Chondrocyte (in vitro differentiated cells): Measurements from ENCODE around the gene CASTOR1. TPM values are rescaled to one million over a fixed set of nuclear protein-coding genes. Genes with fewer than 3 reads are reported as not detected.

Experiments used
- DNase-seq: peaks from one replicate; pipeline ENCODE4 v3.0.0; 2021; ENCODE audit warnings: mixed read lengths, low spot score
- H3K27ac Mint-ChIP-seq: one replicate; pipeline ENCODE4 v1.8.0; 2021; ENCODE audit warnings: mild to moderate bottlenecking, moderate library complexity, mixed read lengths; ENCODE audit not compliant: unreplicated experiment
- H3K27me3 Mint-ChIP-seq: 2 replicates; pipeline ENCODE4 v1.8.0; 2021; ENCODE audit warnings: low read depth, mixed read lengths
- H3K36me3 Mint-ChIP-seq: 2 replicates; pipeline ENCODE4 v1.8.0; 2021; ENCODE audit warnings: low read depth, mixed read lengths
- H3K4me1 Mint-ChIP-seq: 2 replicates; pipeline ENCODE4 v1.8.0; 2021; ENCODE audit warnings: low read depth, mild to moderate bottlenecking, mixed read lengths
- H3K4me3 Mint-ChIP-seq: one replicate; pipeline ENCODE4 v1.8.0; 2021; ENCODE audit warnings: mild to moderate bottlenecking, moderate library complexity, mixed read lengths; ENCODE audit not compliant: unreplicated experiment
- H3K9me3 Mint-ChIP-seq: 2 replicates; pipeline ENCODE4 v1.8.0; 2021; ENCODE audit warnings: low read depth, mixed read lengths
- total RNA-seq: library from RNA; stranded (reverse); gene quantifications from 3 replicates; pipeline ENCODE4 v1.2.1, GENCODE V29; 2021
- TF ChIP-seq, protein P1 (sequence below): fragments of 200-600 bp; sonication (generic); IDR thresholded peaks from 2 replicates; pipeline ENCODE4 v1.5.0; 2021; ENCODE audit warnings: antibody characterized with exemption, mild to moderate bottlenecking, moderate library complexity

Gene CASTOR1
- total RNA-seq, 1 donor from 2014 or later, result 12.1 TPM

DNA sequence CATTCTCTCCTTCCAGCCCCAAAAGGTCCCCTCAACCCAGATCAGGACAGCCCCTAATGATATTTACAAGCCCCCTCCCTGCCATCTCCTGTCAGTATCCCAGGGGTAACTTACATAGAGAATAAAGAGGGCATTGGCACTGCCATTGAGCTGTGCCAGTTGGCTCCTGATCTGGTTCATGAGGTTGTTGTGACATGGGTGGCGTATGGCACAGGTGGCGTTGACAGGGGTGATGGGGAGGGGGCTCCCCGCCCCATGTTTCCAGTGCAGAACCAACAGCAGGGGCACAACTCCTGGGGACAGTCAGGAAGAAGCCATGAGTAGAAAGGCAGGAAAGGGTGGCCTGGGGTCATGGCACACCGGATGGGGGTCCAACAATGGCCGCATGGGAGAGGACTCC, 44.7 kb downstream of the CASTOR1 start:
- H3K27ac Mint-ChIP-seq, result peak overlapping the region; percentile 47
- TF ChIP-seq, protein P1, sequence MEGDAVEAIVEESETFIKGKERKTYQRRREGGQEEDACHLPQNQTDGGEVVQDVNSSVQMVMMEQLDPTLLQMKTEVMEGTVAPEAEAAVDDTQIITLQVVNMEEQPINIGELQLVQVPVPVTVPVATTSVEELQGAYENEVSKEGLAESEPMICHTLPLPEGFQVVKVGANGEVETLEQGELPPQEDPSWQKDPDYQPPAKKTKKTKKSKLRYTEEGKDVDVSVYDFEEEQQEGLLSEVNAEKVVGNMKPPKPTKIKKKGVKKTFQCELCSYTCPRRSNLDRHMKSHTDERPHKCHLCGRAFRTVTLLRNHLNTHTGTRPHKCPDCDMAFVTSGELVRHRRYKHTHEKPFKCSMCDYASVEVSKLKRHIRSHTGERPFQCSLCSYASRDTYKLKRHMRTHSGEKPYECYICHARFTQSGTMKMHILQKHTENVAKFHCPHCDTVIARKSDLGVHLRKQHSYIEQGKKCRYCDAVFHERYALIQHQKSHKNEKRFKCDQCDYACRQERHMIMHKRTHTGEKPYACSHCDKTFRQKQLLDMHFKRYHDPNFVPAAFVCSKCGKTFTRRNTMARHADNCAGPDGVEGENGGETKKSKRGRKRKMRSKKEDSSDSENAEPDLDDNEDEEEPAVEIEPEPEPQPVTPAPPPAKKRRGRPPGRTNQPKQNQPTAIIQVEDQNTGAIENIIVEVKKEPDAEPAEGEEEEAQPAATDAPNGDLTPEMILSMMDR, result no peak
- H3K4me1 Mint-ChIP-seq, result peaks cover 84% of the 10 kb centered on the region
- H3K36me3 Mint-ChIP-seq, result no peaks in the 10 kb centered on the region
- H3K27me3 Mint-ChIP-seq, result no peaks in the 10 kb centered on the region
- no peak for DNase-seq
- peak overlapping the region; percentile 98 for H3K4me3 Mint-ChIP-seq
- H3K9me3 Mint-ChIP-seq, result no peaks in the 10 kb centered on the region

DNA sequence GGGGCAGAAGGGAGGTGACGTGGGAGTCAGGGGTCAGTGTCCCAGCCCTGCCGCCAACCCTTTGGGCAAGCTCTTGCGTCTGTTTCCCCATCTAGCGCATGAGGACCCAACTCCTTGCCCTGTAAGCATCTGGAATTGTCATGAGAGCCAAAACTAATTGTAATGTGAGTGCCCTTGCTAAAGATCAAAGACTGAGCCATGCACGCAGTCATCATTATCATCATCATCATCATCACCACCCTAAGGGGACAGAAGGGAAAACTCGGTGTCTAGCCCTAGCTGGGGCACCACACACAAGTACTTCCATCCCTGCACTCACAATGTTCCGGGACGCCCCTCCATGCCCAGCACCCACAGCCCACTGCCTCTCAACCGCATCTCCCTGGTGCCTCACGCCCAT, 45.2 kb downstream of the CASTOR1 start:
- TF ChIP-seq, protein P1, result no peak
- DNase-seq, result no peak
- Mint-ChIP-seq H3K4me1 (peaks cover 85% of the 10 kb centered on the region), H3K27ac (no peak overlapping the region), H3K27me3 (no peaks in the 10 kb centered on the region), H3K4me3 (peak overlapping the region; percentile 98), H3K9me3 (no peaks in the 10 kb centered on the region), H3K36me3 (no peaks in the 10 kb centered on the region)

DNA sequence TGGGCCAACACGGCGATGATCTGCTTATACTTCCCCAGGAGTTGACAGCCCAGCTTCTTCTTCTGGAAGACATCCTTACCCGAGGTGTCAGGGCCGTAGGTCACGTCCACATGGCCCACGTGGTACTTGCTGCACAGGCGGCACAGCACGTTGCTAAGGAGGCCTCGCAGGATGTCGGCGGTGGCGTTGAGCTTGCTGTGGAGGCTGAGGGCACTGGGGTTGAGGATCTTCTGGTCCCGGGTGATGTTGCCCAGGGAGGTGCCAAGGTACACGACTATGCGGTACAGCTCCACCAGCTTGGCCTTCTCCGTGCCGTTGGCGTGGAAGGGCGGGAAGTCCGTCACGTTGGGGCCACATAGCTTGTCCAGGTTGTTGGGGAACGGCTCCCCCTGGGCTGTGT, 45.6 kb downstream of the CASTOR1 start:
- no peaks in the 10 kb centered on the region for H3K9me3 Mint-ChIP-seq

DNA sequence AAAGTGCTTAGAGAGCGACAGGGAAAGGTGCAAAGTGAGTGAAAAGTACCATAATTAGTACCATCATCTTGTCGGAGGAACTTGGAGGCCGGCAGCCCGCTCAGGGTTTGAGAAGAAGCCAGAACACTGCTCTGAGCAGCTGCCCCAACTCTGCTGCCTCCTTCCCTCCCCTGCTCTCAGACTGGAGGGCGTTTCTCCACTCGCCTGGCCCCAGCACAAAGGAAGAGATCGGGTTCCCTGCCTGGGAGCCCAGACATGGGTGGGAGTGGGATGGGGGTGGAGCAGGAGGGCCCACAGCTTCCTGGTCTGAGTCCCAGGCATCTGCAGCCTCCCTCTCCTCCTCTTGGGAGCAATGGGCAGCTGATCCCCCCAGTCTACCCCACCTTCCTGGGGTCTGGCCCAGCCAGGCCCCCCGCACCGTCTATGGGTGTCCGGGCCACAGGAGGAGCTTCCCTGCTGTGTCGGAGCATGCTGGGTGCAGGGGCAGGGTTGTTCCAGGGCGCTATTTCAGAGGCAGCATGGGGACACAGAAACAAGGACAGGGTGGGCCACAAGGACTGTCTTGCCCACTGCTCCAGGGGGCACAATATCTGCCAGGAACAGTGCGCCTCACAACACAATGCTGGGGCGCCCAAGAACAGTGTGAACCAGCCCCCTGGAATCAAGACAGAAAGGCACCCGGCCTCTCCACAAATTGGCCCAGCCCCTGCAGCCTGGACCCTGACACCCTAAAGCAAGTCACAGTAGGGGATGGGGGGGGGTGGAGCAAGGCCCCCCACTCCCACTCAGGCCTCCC, 47.5 kb downstream of the CASTOR1 start:
- H3K27ac Mint-ChIP-seq, result peak overlapping the region; percentile 41
- H3K36me3 Mint-ChIP-seq, result no peaks in the 10 kb centered on the region
- TF ChIP-seq, protein P1, result no peak
- DNase-seq, result no peak
- H3K9me3 Mint-ChIP-seq, result no peaks in the 10 kb centered on the region
- H3K4me3 Mint-ChIP-seq, result peak overlapping the region; percentile 19
- no peaks in the 10 kb centered on the region for H3K27me3 Mint-ChIP-seq
- peaks cover 90% of the 10 kb centered on the region for H3K4me1 Mint-ChIP-seq

More for the DNA sequence above, 45.6 kb downstream of the CASTOR1 start:
- TF ChIP-seq, protein P1, result no peak
- no peak for DNase-seq
- Mint-ChIP-seq H3K36me3 (no peaks in the 10 kb centered on the region), H3K27me3 (no peaks in the 10 kb centered on the region), H3K4me1 (peaks cover 88% of the 10 kb centered on the region), H3K4me3 (peak overlapping the region; percentile 98), H3K27ac (peak overlapping the region; percentile 17)

DNA sequence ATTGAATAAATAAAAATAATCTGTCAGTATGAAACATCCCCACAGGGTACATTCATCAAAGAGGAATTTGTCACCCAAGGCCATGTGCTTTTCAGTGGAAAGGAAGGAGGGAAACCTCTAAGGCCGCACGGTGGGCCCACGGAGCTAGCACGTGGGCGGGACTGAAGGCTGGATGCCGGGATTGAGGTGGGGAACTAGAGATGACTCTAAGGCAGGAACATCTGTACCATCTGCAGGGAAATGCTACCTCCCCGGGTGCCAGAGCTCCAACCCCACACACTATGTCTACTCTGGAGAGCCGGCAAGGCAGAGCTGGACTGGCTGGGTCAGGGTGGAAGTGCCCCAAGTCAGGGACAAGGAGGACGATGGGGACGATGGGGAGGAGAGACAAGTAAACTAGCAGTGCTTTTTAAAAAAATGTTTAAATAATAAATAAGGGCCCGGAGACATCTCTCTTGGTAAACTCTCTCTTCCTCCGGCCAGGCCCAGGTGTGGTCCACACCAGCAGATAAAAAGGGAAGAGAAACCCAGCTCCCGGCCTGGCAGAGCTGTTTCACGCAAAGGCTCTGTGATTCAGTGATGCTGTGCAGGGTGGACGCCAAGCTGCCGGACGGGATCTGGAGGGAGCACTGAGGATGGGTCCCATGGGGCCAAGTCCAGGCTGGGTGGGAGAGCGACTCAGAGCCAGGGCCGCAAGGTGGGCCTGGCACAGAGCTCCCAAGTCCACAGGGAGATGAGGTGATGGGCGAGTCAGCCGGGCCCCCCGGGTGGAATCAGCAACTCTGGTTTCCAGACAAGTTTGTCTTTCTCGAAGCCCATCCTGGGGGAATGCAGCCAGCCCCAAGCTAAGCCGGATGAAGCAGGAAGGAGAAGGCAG, 48.5 kb downstream of the CASTOR1 start:
- Mint-ChIP-seq H3K27ac (peak overlapping the region; percentile 63), H3K4me3 (no peak overlapping the region), H3K9me3 (no peaks in the 10 kb centered on the region), H3K4me1 (peaks cover 93% of the 10 kb centered on the region), H3K36me3 (no peaks in the 10 kb centered on the region), H3K27me3 (no peaks in the 10 kb centered on the region)
- TF ChIP-seq, protein P1, result no peak
- no peak for DNase-seq
